HG03432 (cell line): ENCODE data around the gene SFXN3.

Experiments
- ATAC-seq: cut with Tn5 transposase; IDR thresholded peaks from one replicate; pipeline ENCODE4 v1.9.1; 2021; ENCODE audit warnings: mild to moderate bottlenecking, moderate library complexity; ENCODE audit not compliant: unreplicated experiment

Gene SFXN3

GRCh38 chr10:101054876-101055275 is 23.8 kb downstream of the SFXN3 start:
- ATAC-seq, result no peak

- no peak for ATAC-seq
Measured at GRCh38 chr10:101055411-101055810, 24.4 kb downstream of the SFXN3 start.

- ATAC-seq, result no peak
Measured at GRCh38 chr10:101056365-101057151, 25.5 kb downstream of the SFXN3 start.

GRCh38 chr10:101060036-101060950 is 29.3 kb downstream of the SFXN3 start:
- ATAC-seq, result peak; percentile 52

- peak; percentile 71 for ATAC-seq
Measured at GRCh38 chr10:101060951-101061623, 30.1 kb downstream of the SFXN3 start.

GRCh38 chr10:101061624-101062231 is 30.7 kb downstream of the SFXN3 start, which contains the start of gene KAZALD1:
TSS of gene KAZALD1 (plus strand) at chr10:101061989. CDS start at chr10:101062593, 604 bp downstream.
- no peak for ATAC-seq

- ATAC-seq, result peak; percentile 20
Measured at GRCh38 chr10:101062232-101063049, 31.4 kb downstream of the SFXN3 start.

GRCh38 chr10:101063050-101063525 is 32.1 kb downstream of the SFXN3 start:
- ATAC-seq, result no peak

GRCh38 chr10:101063548-101064414 is 32.7 kb downstream of the SFXN3 start:
- no peak for ATAC-seq

GRCh38 chr10:101064415-101065030 is 33.5 kb downstream of the SFXN3 start:
- ATAC-seq, result no peak

GRCh38 chr10:101065481-101066145 is 34.6 kb downstream of the SFXN3 start:
- no peak for ATAC-seq

GRCh38 chr10:101066146-101066895 is 35.3 kb downstream of the SFXN3 start:
- no peak for ATAC-seq

- ATAC-seq, result no peak
Measured at GRCh38 chr10:101066896-101067355, 35.9 kb downstream of the SFXN3 start.

GRCh38 chr10:101067356-101068083 is 36.5 kb downstream of the SFXN3 start:
- ATAC-seq, result peak; percentile 53

- no peak for ATAC-seq
Measured at GRCh38 chr10:101069441-101069840, 38.4 kb downstream of the SFXN3 start.

- ATAC-seq, result no peak
Measured at GRCh38 chr10:101070098-101070497, 39.1 kb downstream of the SFXN3 start.
